Stimulated activated CD8-positive, alpha-beta memory T cell treated with anti-CD3 and anti-CD28 coated beads, Interleukin-15, amount 100 ng/mL, for 48 hours (primary cell): Measurements from ENCODE around the gene HTN1.
"Not testable (repeated sequence)": the region's sequence is repeated elsewhere in the genome, so short reads cannot be mapped to it uniquely, and the experiment has no call there.

ENCODE experiments used
- DNase-seq, 2 donors: peaks; one replicate each; pipeline ENCODE4 v3.0.0-alpha.2; 2020; ENCODE audit warnings: low read depth in 2 of 2

The HTN1 gene

GRCh38 chr4:70050138-70050537 lies at the start of gene HTN1:
TSS of gene HTN1 (plus strand) at chr4:70050438. CDS start at chr4:70053077, 2,639 bp downstream.
- not testable (repeated sequence) for DNase-seq

GRCh38 chr4:70000711-70001110 lies 49.5 kb upstream of the HTN1 start:
- DNase-seq: no peak

- no peak for DNase-seq
Observed at GRCh38 chr4:70002507-70002906, 47.7 kb upstream of the HTN1 start.

- no peak for DNase-seq
Observed at GRCh38 chr4:70008771-70009170, 41.5 kb upstream of the HTN1 start.

GRCh38 chr4:70019006-70019405 lies 31.2 kb upstream of the HTN1 start:
- not testable (repeated sequence) for DNase-seq

- no peak for DNase-seq
Observed at GRCh38 chr4:70023218-70023617, 27.0 kb upstream of the HTN1 start.

- DNase-seq: no peak
Observed at GRCh38 chr4:70027011-70027410, 23.2 kb upstream of the HTN1 start.

GRCh38 chr4:70028159-70028558 lies 22.1 kb upstream of the HTN1 start, which contains the start of gene HTN3:
TSS of gene HTN3 (plus strand) at chr4:70028459. CDS start at chr4:70030741, 2,282 bp downstream.
- DNase-seq: not testable (repeated sequence)

GRCh38 chr4:70037559-70037958 lies 12.7 kb upstream of the HTN1 start:
- DNase-seq: not testable (repeated sequence)

GRCh38 chr4:70039928-70040327 lies 10.3 kb upstream of the HTN1 start:
- not testable (repeated sequence) for DNase-seq

GRCh38 chr4:70041652-70042286 lies 8.5 kb upstream of the HTN1 start:
- DNase-seq: no peak

- not testable (repeated sequence) for DNase-seq
Observed at GRCh38 chr4:70056534-70056933, 6.3 kb downstream of the HTN1 start.

- DNase-seq: no peak
Observed at GRCh38 chr4:70057651-70058050, 7.4 kb downstream of the HTN1 start.

GRCh38 chr4:70059149-70059548 lies 8.9 kb downstream of the HTN1 start:
- DNase-seq: no peak

- DNase-seq: no peak
Observed at GRCh38 chr4:70062000-70062399, 11.8 kb downstream of the HTN1 start.

GRCh38 chr4:70080205-70080604 lies 30.0 kb downstream of the HTN1 start:
- no peak for DNase-seq

- no peak for DNase-seq
Observed at GRCh38 chr4:70099206-70099605, 49.0 kb downstream of the HTN1 start.
